Neuronal stem cell (in vitro differentiated cells): ENCODE measurements around the gene MRPL47.

Experiments
- DNase-seq: peaks from one replicate; pipeline ENCODE4 v3.0.0-alpha.2; 2013; ENCODE audit warnings: low spot score
- H2AFZ ChIP-seq: one replicate; pipeline ENCODE4 v1.6.1; 2013; ENCODE audit warnings: mild to moderate bottlenecking, low read length, inconsistent platforms
- H2AK5ac ChIP-seq: 2 replicates; pipeline ENCODE4 v1.6.1; 2013; ENCODE audit warnings: low read depth, mild to moderate bottlenecking, inconsistent platforms, low read length, moderate library complexity, mixed read lengths
- H2BK120ac ChIP-seq: 2 replicates; pipeline ENCODE4 v1.6.1; 2013; ENCODE audit warnings: low read depth, mild to moderate bottlenecking, inconsistent platforms, low read length, moderate library complexity, mixed read lengths
- H2BK12ac ChIP-seq: one replicate; pipeline ENCODE4 v1.6.1; 2013; ENCODE audit warnings: low read length, inconsistent platforms
- H2BK15ac ChIP-seq: 2 replicates; pipeline ENCODE4 v1.6.1; 2013; ENCODE audit warnings: mild to moderate bottlenecking, low read length, inconsistent platforms, mixed read lengths
- H2BK5ac ChIP-seq: one replicate; pipeline ENCODE4 v1.6.1; 2013; ENCODE audit warnings: inconsistent platforms, mild to moderate bottlenecking, low read length, moderate library complexity
- H3K14ac ChIP-seq: one replicate; pipeline ENCODE4 v1.6.1; 2013; ENCODE audit warnings: low read length, inconsistent platforms
- H3K18ac ChIP-seq: 2 replicates; pipeline ENCODE4 v1.6.1; 2013; ENCODE audit warnings: low read length, inconsistent platforms
- H3K23ac ChIP-seq: 2 replicates; pipeline ENCODE4 v1.6.1; 2013; ENCODE audit warnings: low read depth, mild to moderate bottlenecking, mixed read lengths, low read length, inconsistent platforms; ENCODE audit not compliant: poor library complexity
- H3K27ac ChIP-seq: replicated peaks from 3 replicates; pipeline ENCODE4 v1.5.1; 2013; ENCODE audit warnings: low read length, inconsistent platforms
- H3K27me3 ChIP-seq, 3 experiments: 2 replicates each; pipeline ENCODE4 v1.6.1; 2013; ENCODE audit warnings: low read length in 3 of 3, mild to moderate bottlenecking in 2 of 3, inconsistent platforms in 1 of 3, low read depth in 1 of 3, mixed read lengths in 1 of 3, moderate library complexity in 1 of 3; ENCODE audit not compliant: control insufficient read depth in 3 of 3, insufficient read depth in 3 of 3
- H3K36me3 ChIP-seq, 2 donors: replicated peaks in 1 of 2; 2 replicates each; pipeline ENCODE4 v1.6.1; 2013; ENCODE audit warnings: low read length in 2 of 2; ENCODE audit not compliant: control insufficient read depth in 2 of 2, insufficient read depth in 2 of 2
- H3K4ac ChIP-seq: 2 replicates; pipeline ENCODE4 v1.6.1; 2013; ENCODE audit warnings: inconsistent platforms, mild to moderate bottlenecking, low read length, moderate library complexity
- H3K4me1 ChIP-seq, 2 donors: 1 replicate in 1 of 2; 2 replicates in 1 of 2; pipeline ENCODE4 v1.6.1; 2013; ENCODE audit warnings: low read length in 2 of 2, low read depth in 1 of 2; ENCODE audit not compliant: control insufficient read depth in 2 of 2, insufficient read depth in 1 of 2
- H3K4me2 ChIP-seq: one replicate; pipeline ENCODE4 v1.6.1; 2013; ENCODE audit warnings: mild to moderate bottlenecking, low read length, inconsistent platforms; ENCODE audit not compliant: insufficient read depth, poor library complexity, severe bottlenecking
- H3K4me3 ChIP-seq, 2 donors: 2 replicates each; pipeline ENCODE4 v1.5.1; 2013; ENCODE audit warnings: low read length in 2 of 2, mild to moderate bottlenecking in 2 of 2, inconsistent platforms in 1 of 2, moderate library complexity in 1 of 2
- H3K79me1 ChIP-seq: one replicate; pipeline ENCODE4 v1.6.1; 2013; ENCODE audit warnings: low read depth, mild to moderate bottlenecking, inconsistent platforms, low read length, moderate library complexity
- H3K9ac ChIP-seq: one replicate; pipeline ENCODE4 v1.6.1; 2013; ENCODE audit warnings: mild to moderate bottlenecking, low read depth, low read length, inconsistent platforms; ENCODE audit not compliant: poor library complexity
- H3K9me3 ChIP-seq, 2 donors: replicated peaks in 1 of 2; 2 replicates each; pipeline versions ENCODE3 to v1.6.1; 2013; ENCODE audit warnings: low read length in 2 of 2, mild to moderate bottlenecking in 2 of 2, inconsistent platforms in 1 of 2, low read depth in 1 of 2, mixed read lengths in 1 of 2, moderate library complexity in 1 of 2; ENCODE audit not compliant: control insufficient read depth in 2 of 2, insufficient read depth in 1 of 2
- H4K8ac ChIP-seq: one replicate; pipeline ENCODE4 v1.6.1; 2013; ENCODE audit warnings: low read depth, mild to moderate bottlenecking, inconsistent platforms, low read length, moderate library complexity
- H4K91ac ChIP-seq: one replicate; pipeline ENCODE4 v1.6.1; 2013; ENCODE audit warnings: low read length, low read depth, mild to moderate bottlenecking, inconsistent platforms; ENCODE audit not compliant: poor library complexity
- WGBS, 2 donors: extraction: QIAGEN DNeasy Blood & Tissue Kit; methylation state at CpG; one replicate each; pipeline ENCODE4 v1.1.7; 2013; ENCODE audit warnings: missing lambda C conversion rate in 2 of 2, mixed read lengths in 1 of 2; ENCODE audit not compliant: insufficient read length in 2 of 2, insufficient replicate concordance in 1 of 2; ENCODE audit errors: extremely low coverage in 2 of 2; 5-methylcytosine and 5-hydroxymethylcytosine counted together

Gene MRPL47

GRCh38 chr3:179565496-179565895 is 38.9 kb downstream of the MRPL47 start:
- H4K91ac ChIP-seq = no peak overlapping the region
- no peak overlapping the region for H2BK120ac ChIP-seq
- H3K9me3 ChIP-seq = no peaks in the 10 kb centered on the region
- H3K4me1 ChIP-seq = peaks cover 3 to 6% of the 10 kb centered on the region in 2 donors
- H2AFZ ChIP-seq = no peak overlapping the region
- WGBS, 2 donors = no CpG with 5 or more reads among the region's 3 CpGs
- H3K27ac ChIP-seq = no peak overlapping the region
- no peak overlapping the region for H3K4me3 ChIP-seq
- H3K9ac ChIP-seq = no peak overlapping the region
- no peak overlapping the region for H2BK15ac ChIP-seq
- no peak overlapping the region for H4K8ac ChIP-seq
- DNase-seq = no peak
- H3K79me1 ChIP-seq = peaks cover 4% of the 10 kb centered on the region
- no peak overlapping the region for H3K18ac ChIP-seq
- H3K14ac ChIP-seq = no peak overlapping the region
- H2BK12ac ChIP-seq = no peak overlapping the region
- H2BK5ac ChIP-seq = no peak overlapping the region
- H3K36me3 ChIP-seq = peaks cover 4 to 18% of the 10 kb centered on the region in 2 donors
- H3K4me2 ChIP-seq = no peak overlapping the region
- no peak overlapping the region for H3K4ac ChIP-seq
- no peaks in the 10 kb centered on the region for H3K27me3 ChIP-seq
- no peak overlapping the region for H3K23ac ChIP-seq
- H2AK5ac ChIP-seq = no peak overlapping the region

- Histone ChIP-seq H3K4me2 (peak overlapping the region; percentile 74), H2AFZ (peak overlapping the region; percentile 96), H3K18ac (peak overlapping the region; percentile 95), H3K36me3 (no peaks in the 10 kb centered on the region), H3K4me3 (peak overlapping the region; percentile 83 to 95), H3K23ac (peak overlapping the region; percentile 90), H3K14ac (no peak overlapping the region), H2BK15ac (peak overlapping the region; percentile 33), H2BK12ac (no peak overlapping the region), H3K27me3 (no peaks in the 10 kb centered on the region), H3K4me1 (peaks cover 3 to 6% of the 10 kb centered on the region in 2 donors), H3K79me1 (peaks cover 4% of the 10 kb centered on the region), H2AK5ac (no peak overlapping the region), H3K9ac (peak overlapping the region; percentile 88), H3K27ac (peak overlapping the region; percentile 99), H3K9me3 (no peaks in the 10 kb centered on the region), H4K8ac (no peak overlapping the region), H2BK5ac (peak overlapping the region; percentile 97), H3K4ac (no peak overlapping the region), H4K91ac (no peak overlapping the region), H2BK120ac (no peak overlapping the region)
- DNase-seq = peak; percentile 65
- WGBS, 2 donors = no CpG with 5 or more reads among the region's 40 CpGs
Observed at GRCh38 chr3:179563271-179563783, 41.1 kb downstream of the MRPL47 start.

GRCh38 chr3:179562591-179563270 is 41.7 kb downstream of the MRPL47 start, which contains the start of gene ACTL6A:
ACTL6A (plus strand) TSS chr3:179562926; CDS start chr3:179563093, 167 bp downstream.
- Histone ChIP-seq H2BK15ac (peak within 1 kb of the TSS; percentile 33), H3K27ac (peak within 1 kb of the TSS; percentile 99), H3K9me3 (no peaks in the 10 kb centered on the region), H3K23ac (peak within 1 kb of the TSS; percentile 100), H3K36me3 (no peaks in the 10 kb centered on the region), H2AK5ac (no peak within 1 kb of the TSS), H3K18ac (peak within 1 kb of the TSS; percentile 100), H4K8ac (no peak within 1 kb of the TSS), H2BK120ac (no peak within 1 kb of the TSS), H2BK5ac (peak within 1 kb of the TSS; percentile 97), H3K4ac (no peak within 1 kb of the TSS), H3K4me2 (peak within 1 kb of the TSS; percentile 74), H3K4me3 (peak within 1 kb of the TSS; percentile 83 to 95), H3K9ac (peak within 1 kb of the TSS; percentile 100), H2AFZ (peak within 1 kb of the TSS; percentile 96), H2BK12ac (no peak within 1 kb of the TSS), H3K79me1 (peaks cover 2% of the 10 kb centered on the region), H3K27me3 (no peaks in the 10 kb centered on the region), H4K91ac (no peak within 1 kb of the TSS), H3K14ac (peak within 1 kb of the TSS; percentile 97), H3K4me1 (peaks cover 3 to 6% of the 10 kb centered on the region in 2 donors)
- DNase-seq = peak; percentile 99
- no CpG with 5 or more reads among the region's 55 CpGs for WGBS, 2 donors

DNA sequence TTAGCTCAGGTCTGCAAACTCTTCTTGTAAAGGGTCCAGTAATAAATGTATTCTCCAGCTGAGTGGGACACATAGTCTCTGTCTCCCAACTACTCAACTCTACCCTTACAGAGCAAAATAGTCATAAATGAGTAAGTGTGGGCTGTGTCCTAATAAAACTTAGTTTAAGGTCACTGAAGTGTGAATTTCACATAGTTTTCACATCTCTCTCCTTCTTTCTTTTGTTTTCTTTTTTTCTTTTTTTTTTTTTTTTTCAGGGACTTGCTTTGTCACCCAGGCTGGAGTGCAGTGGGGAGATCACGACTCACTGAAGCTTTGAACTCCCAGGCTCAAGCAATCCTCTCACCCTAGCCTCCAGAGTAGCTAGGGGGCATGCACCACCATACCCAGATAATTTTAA is 43.6 kb downstream of the MRPL47 start:
- no peak overlapping the region for H4K8ac ChIP-seq
- no CpG with 5 or more reads among the region's 1 CpG for WGBS, 2 donors
- no peaks in the 10 kb centered on the region for H3K79me1 ChIP-seq
- H3K18ac ChIP-seq = no peak overlapping the region
- H3K14ac ChIP-seq = no peak overlapping the region
- no peak for DNase-seq
- no peak overlapping the region for H3K4me3 ChIP-seq
- no peak overlapping the region for H2BK12ac ChIP-seq
- no peak overlapping the region for H3K27ac ChIP-seq
- H2BK15ac ChIP-seq = no peak overlapping the region
- no peak overlapping the region for H3K9ac ChIP-seq
- no peak overlapping the region for H3K4me2 ChIP-seq
- no peak overlapping the region for H2BK5ac ChIP-seq
- H3K4ac ChIP-seq = no peak overlapping the region
- H3K36me3 ChIP-seq = no peaks in the 10 kb centered on the region
- no peak overlapping the region for H4K91ac ChIP-seq
- no peak overlapping the region for H2BK120ac ChIP-seq
- no peak overlapping the region for H2AK5ac ChIP-seq
- H3K4me1 ChIP-seq = peaks cover 3 to 6% of the 10 kb centered on the region in 2 donors
- no peak overlapping the region for H3K23ac ChIP-seq
- no peaks in the 10 kb centered on the region for H3K27me3 ChIP-seq
- H2AFZ ChIP-seq = no peak overlapping the region
- H3K9me3 ChIP-seq = no peaks in the 10 kb centered on the region
